Mucosa of stomach (tissue), 1 donor: ENCODE results near the gene RNF146.

Source experiments
- H3K27me3 ChIP-seq: one replicate; pipeline ENCODE4 v1.7.0; 2013; ENCODE audit warnings: mild to moderate bottlenecking, low read length; ENCODE audit not compliant: control insufficient read depth, insufficient read depth
- H3K36me3 ChIP-seq: one replicate; pipeline ENCODE4 v1.7.0; 2013; ENCODE audit warnings: low read length; ENCODE audit not compliant: control insufficient read depth, insufficient read depth
- H3K4me1 ChIP-seq: one replicate; pipeline ENCODE4 v1.7.0; 2013; ENCODE audit warnings: mild to moderate bottlenecking, low read length; ENCODE audit not compliant: control insufficient read depth, insufficient read depth
- H3K4me3 ChIP-seq: one replicate; pipeline ENCODE4 v1.7.0; 2013; ENCODE audit warnings: low read length
- H3K9ac ChIP-seq: one replicate; pipeline ENCODE4 v1.7.0; 2013; ENCODE audit warnings: mild to moderate bottlenecking, low read length, moderate library complexity
- H3K9me3 ChIP-seq: one replicate; pipeline ENCODE4 v1.7.0; 2013; ENCODE audit warnings: mild to moderate bottlenecking, low read length, moderate library complexity; ENCODE audit not compliant: control insufficient read depth
- donor health status: Pancreatic carcinoma.

The RNF146 gene

DNA sequence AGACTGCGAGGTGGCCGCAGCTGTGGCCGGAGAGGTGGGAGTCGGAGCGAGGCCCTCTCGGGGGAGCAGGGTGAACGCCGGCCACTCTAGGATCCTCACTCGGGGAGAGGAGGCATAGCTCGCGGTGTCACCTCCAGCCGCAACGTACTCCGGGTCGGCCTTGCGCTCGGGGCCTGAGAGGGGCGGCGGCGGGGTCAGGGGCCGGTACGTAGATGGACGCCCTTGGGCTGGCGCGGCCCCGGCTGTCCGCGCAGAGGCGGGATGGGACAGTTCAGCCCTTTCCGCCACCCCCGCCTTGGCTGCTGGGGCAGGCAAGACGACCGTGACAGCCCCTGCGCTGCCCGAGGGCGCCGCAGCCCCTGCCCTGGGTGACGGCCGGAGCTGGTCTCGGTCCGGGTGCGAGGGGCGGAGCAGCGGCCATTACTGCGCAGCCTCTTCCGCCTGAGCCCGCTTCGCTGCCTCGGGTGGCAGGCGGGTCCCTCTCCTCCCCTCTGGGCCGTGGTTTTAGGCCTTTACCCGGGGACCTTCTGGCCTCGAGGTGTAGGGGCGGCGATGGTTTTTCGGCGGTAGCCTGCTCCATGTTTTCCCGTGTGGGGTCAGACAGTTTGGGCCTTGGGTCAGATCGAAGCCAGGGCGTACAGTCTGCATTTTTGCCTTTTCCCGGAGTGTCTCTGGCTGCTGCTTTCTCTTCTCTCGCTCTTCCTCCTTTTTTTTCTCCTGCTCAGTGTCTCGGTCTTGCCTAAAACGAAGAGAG is 405 bp downstream of the RNF146 start:
- Histone ChIP-seq H3K27me3 (no peaks in the 10 kb centered on the region), H3K4me3 (peak overlapping the region; percentile 61), H3K9ac (peak overlapping the region; percentile 96), H3K4me1 (no peaks in the 10 kb centered on the region), H3K9me3 (no peaks in the 10 kb centered on the region), H3K36me3 (no peaks in the 10 kb centered on the region)

GRCh38 chr6:127267646-127268625 is 1.3 kb downstream of the RNF146 start:
- Histone ChIP-seq H3K9ac (peak overlapping the region; percentile 96), H3K4me1 (no peaks in the 10 kb centered on the region), H3K9me3 (no peaks in the 10 kb centered on the region), H3K4me3 (peak overlapping the region; percentile 61), H3K27me3 (no peaks in the 10 kb centered on the region), H3K36me3 (no peaks in the 10 kb centered on the region)

DNA sequence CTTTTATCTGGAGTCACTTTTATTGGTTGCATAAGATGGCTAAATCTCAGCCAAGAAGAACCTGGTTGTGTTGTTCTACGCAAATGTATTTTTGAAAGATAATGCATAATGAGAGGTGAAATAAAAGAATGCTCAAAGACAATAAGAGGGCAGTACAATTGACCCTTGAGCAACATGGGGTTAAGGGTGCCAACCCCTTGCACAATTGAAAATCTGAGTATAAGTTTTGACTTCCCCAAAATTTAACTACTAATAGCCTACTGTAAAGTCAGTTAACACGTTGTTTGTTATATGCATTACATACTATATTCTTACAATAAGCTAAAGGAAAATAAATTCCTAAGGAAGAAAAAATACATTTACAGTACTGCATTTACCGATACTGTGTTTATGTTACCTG is 5.9 kb downstream of the RNF146 start:
- Histone ChIP-seq H3K27me3 (no peaks in the 10 kb centered on the region), H3K36me3 (no peaks in the 10 kb centered on the region), H3K9me3 (no peaks in the 10 kb centered on the region), H3K9ac (no peak overlapping the region), H3K4me3 (no peak overlapping the region), H3K4me1 (peaks cover 5% of the 10 kb centered on the region)

GRCh38 chr6:127273499-127273898 is 6.8 kb downstream of the RNF146 start:
- H3K4me3 ChIP-seq = no peak overlapping the region
- H3K9ac ChIP-seq = no peak overlapping the region
- H3K9me3 ChIP-seq = no peaks in the 10 kb centered on the region
- peaks cover 5% of the 10 kb centered on the region for H3K4me1 ChIP-seq
- H3K36me3 ChIP-seq = no peaks in the 10 kb centered on the region
- no peaks in the 10 kb centered on the region for H3K27me3 ChIP-seq

DNA sequence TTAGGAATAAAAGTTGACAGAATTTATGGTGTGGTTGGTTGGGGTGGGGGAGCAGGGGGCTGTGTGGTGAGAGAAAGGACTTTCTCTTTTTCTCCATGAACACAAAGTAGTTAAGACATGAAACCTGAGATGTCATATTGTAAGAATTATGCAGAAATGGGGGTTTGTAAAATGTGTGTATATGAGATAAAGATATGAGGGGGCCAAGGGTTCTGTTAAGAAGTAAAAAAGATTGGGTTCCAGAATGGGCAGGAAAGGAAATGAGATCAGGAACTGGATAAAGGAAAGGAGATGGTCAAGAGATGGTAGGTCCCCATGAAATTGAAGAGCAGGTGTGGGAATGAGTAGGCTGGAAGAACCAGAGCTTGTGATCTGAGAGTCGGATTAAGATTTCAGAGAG is 9.7 kb downstream of the RNF146 start:
- Histone ChIP-seq H3K4me1 (peaks cover 5% of the 10 kb centered on the region), H3K36me3 (no peaks in the 10 kb centered on the region), H3K4me3 (no peak overlapping the region), H3K9me3 (no peaks in the 10 kb centered on the region), H3K9ac (no peak overlapping the region), H3K27me3 (no peaks in the 10 kb centered on the region)

- H3K9me3 ChIP-seq = no peaks in the 10 kb centered on the region
- no peaks in the 10 kb centered on the region for H3K27me3 ChIP-seq
- peaks cover 5% of the 10 kb centered on the region for H3K4me1 ChIP-seq
Measured at GRCh38 chr6:127277878-127278843, 11.5 kb downstream of the RNF146 start.

DNA sequence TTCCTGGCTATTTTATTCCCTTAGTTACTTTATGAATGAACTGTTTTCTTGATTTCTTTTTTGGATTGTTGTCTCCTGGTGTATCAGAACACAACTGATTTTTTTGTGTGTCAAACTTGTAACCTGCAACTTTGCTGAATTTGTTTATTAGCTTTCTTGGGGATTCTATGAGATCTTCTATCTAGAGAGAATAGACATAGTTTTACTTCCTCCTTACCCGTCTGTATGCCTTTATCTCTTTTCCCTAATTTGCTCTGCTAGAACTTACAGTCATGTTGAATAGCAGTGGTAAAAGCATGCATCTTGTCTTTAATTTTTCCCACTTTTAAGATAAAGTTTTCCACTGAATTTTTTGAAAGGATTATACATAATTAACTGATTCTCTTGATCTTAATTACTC is 13.2 kb downstream of the RNF146 start:
- Histone ChIP-seq H3K4me1 (peaks cover 5% of the 10 kb centered on the region), H3K4me3 (no peak overlapping the region), H3K27me3 (no peaks in the 10 kb centered on the region), H3K9ac (no peak overlapping the region), H3K36me3 (no peaks in the 10 kb centered on the region), H3K9me3 (no peaks in the 10 kb centered on the region)

More at GRCh38 chr6:127277878-127278843, 11.5 kb downstream of the RNF146 start:
- no peak overlapping the region for H3K9ac ChIP-seq
- no peak overlapping the region for H3K4me3 ChIP-seq
- H3K36me3 ChIP-seq = no peaks in the 10 kb centered on the region

DNA sequence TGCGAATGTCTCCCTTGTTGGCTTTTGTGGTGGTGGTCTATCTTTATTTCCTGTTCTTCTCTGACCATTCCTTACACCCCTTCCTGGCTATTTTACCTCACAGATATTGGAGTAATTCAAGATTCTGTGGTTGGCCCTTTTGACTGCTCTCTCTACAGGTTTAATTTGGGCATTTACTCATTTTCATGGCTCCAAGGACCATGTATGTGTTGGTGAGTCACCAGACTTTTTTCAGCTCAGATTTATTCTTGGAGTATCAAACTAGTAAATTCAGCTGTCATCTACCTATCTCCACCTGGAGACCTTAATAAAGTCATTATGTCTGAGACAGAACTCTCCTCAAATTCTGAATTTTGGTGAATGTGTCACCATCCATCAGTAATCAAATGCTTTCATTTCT is 15.5 kb downstream of the RNF146 start:
- Histone ChIP-seq H3K9me3 (no peaks in the 10 kb centered on the region), H3K4me1 (no peaks in the 10 kb centered on the region), H3K27me3 (no peaks in the 10 kb centered on the region), H3K9ac (no peak overlapping the region), H3K4me3 (no peak overlapping the region), H3K36me3 (no peaks in the 10 kb centered on the region)

DNA sequence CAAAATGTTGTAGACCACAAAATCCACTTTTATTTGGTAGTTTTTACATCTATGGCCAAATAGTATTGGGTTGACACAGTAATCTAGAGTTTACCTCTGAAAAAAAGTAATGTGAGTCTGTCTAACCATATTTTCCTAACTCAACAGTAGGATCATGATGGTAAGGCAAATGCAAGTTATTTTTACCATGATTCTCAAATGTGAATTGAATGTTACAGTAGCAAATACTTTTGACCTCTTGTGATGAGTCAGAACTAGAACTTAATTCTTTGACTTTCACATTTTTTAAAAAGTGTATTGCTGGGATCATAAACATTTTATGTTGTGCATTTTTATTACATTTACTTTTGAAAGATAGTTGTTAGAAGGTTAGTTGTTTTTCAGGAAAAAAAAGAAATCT is 22.0 kb downstream of the RNF146 start:
- Histone ChIP-seq H3K9me3 (no peaks in the 10 kb centered on the region), H3K36me3 (no peaks in the 10 kb centered on the region), H3K27me3 (no peaks in the 10 kb centered on the region), H3K4me1 (no peaks in the 10 kb centered on the region), H3K9ac (no peak overlapping the region), H3K4me3 (no peak overlapping the region)

DNA sequence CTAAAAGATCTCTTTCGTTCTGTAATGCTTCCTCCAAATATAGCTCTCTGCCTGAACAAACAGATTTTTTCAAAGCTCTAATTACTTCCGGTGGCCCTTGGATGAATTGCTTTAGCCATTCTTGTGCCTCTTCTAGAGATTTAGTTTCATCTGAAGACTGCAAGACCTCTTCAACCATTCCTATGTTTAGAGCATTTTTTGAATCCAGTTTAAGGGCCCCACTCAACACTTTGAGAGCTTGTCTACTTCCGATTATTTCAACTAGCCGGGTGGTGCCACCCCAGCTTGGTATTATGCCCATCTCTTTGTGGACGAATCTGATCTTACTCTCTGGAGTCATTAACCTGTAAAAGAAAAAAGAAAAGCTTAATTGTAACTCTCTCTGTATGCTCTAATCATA is 23.3 kb downstream of the RNF146 start:
- H3K9ac ChIP-seq = no peak overlapping the region
- no peaks in the 10 kb centered on the region for H3K27me3 ChIP-seq
- H3K36me3 ChIP-seq = no peaks in the 10 kb centered on the region
- H3K4me1 ChIP-seq = no peaks in the 10 kb centered on the region
- H3K9me3 ChIP-seq = no peaks in the 10 kb centered on the region
- H3K4me3 ChIP-seq = no peak overlapping the region

DNA sequence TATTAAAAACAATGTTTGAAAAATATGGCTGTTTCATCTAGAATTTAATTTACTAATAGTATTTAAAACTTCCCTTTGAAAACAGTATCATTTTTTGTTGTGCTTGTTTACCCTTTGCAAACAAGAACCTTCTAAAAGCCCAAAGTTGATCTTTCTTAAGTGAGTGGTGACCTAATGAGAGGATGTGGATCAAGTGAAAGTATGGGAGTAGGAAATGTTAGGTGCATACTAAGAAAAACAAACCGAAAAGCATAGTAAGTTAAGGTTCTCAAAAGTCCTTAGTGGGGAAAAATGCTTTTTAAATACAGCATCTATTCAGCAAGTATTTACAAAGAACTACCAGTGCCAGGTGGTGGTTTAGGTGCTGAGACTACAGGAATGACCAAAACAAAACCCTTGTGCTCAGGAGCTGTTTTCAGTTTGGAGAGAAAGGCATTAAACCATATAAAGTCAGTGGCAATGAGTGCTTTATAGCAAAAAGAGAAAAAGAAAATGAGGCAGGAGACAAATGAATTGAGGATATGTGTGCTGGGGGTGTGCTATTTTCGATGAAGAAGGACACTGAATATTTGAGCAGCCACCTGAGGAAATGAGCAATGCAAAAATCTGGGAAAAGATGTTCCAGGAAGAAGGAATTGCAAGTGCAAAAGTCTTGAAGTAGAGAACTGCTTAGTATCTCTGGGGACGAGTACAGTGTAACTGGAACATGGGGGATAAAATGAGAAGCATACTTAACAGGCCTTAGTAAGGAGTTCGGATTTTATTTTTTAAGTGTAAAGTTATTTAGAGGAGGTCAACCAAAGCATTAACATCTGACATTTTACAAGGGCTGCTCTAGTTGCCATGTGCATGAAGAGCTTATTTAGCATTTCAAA is 24.0 kb downstream of the RNF146 start:
- Histone ChIP-seq H3K36me3 (no peaks in the 10 kb centered on the region), H3K4me3 (no peak overlapping the region)

More for the DNA sequence above, 24.0 kb downstream of the RNF146 start:
- H3K27me3 ChIP-seq = no peaks in the 10 kb centered on the region
- no peaks in the 10 kb centered on the region for H3K4me1 ChIP-seq
- H3K9ac ChIP-seq = no peak overlapping the region
- H3K9me3 ChIP-seq = no peaks in the 10 kb centered on the region
